HK-2 (cell line): ENCODE measurements around the gene MARCHF3.

Experiments used
- DNase-seq: peaks from one replicate; pipeline ENCODE4 v3.0.0-alpha.2; 2018; ENCODE audit not compliant: unreplicated experiment

MARCHF3 gene

DNA sequence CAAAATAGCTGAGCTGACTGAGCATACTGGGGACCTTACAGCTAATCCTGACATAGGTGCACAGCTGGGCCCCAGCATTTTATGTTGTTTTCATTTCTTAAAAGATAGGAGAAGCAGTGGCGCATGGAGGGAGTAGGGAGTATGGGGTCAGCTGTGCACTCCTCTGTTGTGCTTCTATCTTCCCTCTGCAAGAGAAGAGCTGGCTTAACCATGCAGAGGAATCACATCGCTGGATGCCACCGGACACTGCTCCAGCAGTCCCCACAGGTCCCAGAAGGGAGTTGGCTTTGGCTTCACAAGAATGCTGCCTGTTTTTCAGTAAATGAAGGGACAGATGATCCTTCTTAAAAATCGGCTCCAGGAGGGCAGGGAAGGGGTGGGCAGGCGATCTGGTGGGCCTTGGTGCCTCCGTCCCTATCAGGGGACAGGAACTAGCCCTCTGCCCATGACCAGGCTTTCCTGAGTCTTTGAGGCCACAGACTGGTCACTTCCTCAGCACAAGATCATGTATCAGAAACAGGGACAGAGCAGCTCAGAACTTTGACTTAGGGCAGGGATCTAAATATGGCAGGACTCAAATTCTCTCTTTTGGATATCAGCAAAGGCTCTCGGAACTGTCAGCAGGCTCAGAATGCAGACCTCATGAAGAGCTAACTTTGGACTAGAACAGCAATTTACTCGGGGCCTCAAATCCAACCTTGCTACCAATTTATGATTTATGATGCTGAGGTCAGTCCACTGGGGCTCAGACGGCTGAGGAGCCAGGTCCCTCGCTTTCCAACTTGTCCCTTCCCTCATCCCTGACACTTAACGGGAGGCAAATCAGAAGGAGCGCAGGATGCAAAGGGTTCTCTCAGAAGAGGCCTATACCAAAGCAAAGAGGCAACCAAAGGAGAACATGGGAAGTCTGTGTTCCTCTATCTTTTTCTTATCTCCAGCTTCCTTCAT, 47.2 kb downstream of the MARCHF3 start:
- no peak for DNase-seq

GRCh38 chr5:126982202-126982601, 48.2 kb downstream of the MARCHF3 start:
- no peak for DNase-seq

DNA sequence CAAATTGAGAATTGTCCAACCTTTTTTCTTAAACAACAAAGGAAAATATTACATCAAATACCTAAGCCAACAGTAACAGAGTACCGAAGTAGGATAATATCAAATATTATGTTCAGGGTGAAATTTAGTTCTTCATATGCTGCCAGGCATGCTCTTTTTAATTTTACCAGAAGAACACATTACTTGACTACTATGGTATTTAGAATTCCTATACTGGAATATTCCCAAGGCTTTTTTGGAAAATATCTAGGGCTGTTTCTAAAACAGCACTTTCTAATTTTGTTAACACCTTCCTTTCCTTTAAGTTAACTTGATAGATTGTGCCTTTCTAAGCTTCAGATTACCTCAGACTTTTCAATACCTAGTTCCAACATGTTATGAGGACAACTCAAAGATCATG, 48.7 kb downstream of the MARCHF3 start:
- DNase-seq: no peak

GRCh38 chr5:126981222-126981621, 49.1 kb downstream of the MARCHF3 start:
- no peak for DNase-seq

- DNase-seq: no peak
These were observed 52.1 kb downstream of the MARCHF3 start for GRCh38 chr5:126978258-126978657.

GRCh38 chr5:126976520-126977172, 53.7 kb downstream of the MARCHF3 start:
- DNase-seq: no peak

DNA sequence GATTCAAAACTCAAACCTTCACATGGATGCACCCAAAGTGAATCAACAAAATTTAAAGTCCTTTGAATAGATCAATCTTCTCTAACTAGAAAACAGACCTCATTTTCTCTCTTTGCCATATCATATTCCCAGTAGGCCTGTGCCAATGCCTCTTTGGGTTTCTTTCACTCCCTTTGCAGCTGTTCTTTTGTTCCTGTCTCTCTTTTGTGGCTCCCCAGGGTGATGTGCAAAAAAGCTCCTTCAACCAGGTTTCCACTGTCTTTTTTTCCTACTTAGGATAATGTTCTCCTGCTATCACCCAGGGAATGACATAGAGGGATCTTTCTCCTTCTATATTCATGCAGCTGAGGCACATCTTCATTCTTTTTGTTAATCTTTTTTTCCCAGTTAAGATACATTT, 54.6 kb downstream of the MARCHF3 start:
- no peak for DNase-seq

DNA sequence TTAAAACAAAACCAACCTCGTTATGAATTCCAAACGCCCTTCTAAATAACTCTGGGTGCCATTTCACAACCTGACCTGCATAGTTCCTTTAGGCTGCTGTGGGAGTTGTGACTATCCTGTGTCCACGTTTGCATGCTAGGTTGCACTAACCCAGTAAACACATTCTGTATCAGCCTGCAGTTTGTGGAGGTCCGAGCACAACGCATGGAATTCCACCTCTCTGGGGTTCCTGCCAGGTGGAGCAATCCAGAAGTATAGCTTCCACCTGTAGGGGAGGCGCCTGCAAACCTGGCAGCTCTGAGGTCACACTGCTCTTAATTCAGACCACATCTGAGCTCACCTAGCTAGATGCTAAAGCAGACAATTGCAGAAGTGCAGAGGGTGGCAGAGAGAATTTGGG, 57.2 kb downstream of the MARCHF3 start:
- DNase-seq: no peak

DNA sequence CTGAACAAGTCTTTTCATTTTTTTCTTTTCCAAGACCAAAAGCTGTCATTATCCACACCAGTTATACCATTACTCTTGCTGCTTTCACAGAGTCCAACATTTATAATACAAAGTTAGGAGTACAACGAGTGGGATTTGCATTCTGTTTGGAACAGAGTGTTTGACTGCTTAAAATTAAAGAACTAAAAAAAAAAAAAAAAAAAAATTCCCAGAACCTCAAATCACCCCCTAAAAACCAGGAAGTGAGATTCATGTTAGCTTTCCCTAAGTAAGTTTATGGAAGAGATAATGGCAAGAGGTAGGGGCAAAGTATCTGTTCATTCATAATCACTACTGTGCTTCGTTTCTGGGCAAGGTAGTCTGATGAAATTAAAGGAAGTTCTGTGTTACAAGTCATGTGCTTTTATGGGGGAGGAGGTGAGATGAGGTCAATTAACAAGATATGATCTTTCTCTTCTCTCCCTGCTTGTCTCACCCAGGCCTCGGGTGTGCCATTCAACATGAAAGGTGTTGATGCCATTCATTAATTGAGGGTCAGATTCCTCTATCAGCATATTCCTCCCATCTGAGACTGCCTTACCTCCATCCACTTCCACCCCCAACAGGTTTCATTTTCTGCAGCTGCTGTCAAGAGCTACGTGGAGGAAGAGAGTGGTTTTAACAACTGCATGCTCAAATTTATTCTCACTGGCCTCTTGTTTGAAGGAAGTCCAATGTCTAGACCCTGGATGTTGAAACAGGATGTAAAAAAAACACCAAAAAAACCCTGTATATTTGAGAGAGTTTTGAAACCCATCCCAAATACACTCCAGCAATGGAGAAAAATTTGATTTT, 58.1 kb downstream of the MARCHF3 start:
- no peak for DNase-seq

- no peak for DNase-seq
These were observed 58.8 kb downstream of the MARCHF3 start for GRCh38 chr5:126971455-126972031.

- DNase-seq: no peak
These were observed 59.8 kb downstream of the MARCHF3 start for GRCh38 chr5:126970517-126971017.

DNA sequence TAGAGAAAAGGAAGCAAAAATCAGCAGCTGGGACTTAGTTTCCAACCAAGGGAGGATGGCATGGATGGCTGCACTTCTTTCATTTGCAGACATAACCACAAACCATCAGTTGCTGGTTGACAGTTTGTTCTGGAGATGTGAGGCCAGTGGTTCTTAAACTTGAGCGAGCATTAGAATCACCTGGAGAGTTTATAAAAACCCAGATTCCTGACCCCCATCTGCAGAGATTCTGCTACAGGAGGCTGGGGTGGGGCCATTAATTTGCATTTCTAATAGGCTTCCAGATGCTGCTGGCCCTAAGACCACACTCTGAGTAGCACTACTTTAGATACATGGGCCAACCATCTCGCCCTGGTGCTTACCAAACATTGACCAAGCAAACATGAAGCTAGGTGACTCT, 60.8 kb downstream of the MARCHF3 start:
- DNase-seq: no peak

GRCh38 chr5:126967808-126968466, 62.4 kb downstream of the MARCHF3 start:
- DNase-seq: no peak

- DNase-seq: no peak
These were observed 64.9 kb downstream of the MARCHF3 start for GRCh38 chr5:126965487-126965886.

DNA sequence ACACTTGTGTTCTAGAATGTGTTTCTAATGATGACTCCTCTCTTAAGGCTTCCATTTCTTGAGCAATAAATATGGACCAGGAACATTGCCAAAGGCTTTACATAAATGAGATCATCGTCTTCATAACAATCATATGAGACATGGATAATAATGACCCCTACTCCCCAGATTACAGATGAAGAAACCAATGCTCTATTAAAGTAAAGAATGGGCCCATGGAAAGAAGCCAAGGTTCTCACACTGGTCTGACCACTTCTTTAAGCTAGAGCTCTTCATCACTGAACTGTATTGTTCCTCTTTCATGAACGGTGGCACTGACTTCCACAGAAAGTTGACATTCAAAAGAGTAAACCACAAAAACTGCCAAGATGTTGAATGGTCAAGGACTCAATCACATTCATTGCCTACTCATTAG, 65.3 kb downstream of the MARCHF3 start:
- DNase-seq: no peak

GRCh38 chr5:126963822-126964375, 66.5 kb downstream of the MARCHF3 start:
- no peak for DNase-seq

GRCh38 chr5:126961702-126962101, 68.7 kb downstream of the MARCHF3 start:
- no peak for DNase-seq

DNA sequence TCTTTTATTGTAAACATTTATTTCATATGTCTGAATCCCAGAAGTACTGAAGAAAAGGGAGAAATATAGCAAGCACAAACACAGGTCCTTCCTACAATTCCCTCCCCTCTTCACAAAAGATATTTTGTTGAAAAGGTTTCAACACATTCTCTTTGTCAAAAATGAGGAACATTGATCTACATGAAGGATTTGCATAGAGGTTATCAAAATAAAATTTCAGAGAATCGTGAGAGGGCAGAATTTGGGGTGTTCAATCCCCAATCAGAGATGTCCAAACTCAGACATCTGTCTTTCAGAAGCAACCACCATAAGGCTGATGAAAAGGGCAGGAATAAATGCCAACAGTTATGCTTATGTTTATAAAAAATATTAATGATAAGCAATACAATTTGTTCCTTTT, 69.2 kb downstream of the MARCHF3 start:
- no peak for DNase-seq

DNA sequence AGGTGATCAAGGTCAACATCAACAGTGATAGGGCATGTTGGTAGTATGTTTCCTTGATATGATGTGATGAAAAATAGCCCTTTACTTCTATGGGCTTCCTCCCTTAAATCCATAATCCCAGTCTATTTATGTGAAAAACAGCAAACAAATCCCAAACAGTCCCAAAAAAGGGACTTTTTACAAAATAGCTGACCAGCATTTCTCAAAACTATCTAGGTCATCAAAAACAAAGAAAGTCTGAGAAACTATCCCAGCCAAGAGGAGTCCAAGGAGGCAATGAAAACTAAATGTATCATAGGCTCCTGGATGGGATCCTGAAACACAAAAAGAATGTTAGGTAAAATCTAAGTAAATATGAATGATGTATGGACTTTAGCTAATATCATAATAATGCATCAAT, 71.2 kb downstream of the MARCHF3 start:
- no peak for DNase-seq

DNA sequence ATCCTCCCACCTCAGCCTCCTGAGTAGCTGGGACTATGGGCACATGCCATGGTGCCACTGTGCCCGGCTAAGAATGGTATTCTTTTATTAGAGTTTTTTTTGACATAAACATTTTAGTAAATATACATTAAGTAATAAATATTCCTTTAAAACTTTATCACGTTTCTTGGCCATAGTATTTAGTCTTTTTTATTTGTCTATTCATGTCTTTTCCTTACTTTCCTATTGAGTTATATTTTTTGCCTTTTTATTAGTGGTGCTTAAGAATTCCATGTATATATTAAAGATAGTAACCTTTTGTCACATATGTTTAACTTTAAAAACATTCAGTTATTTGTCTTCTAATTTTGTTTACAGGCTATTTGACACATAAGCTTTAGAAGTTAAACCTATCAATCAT, 73.4 kb downstream of the MARCHF3 start:
- DNase-seq: no peak

- DNase-seq: no peak
These were observed 75.4 kb downstream of the MARCHF3 start for GRCh38 chr5:126954981-126955380.
